GM19324 (cell line): ENCODE results near the gene DAB1.

Source experiments
- ATAC-seq: cut with Tn5 transposase; IDR thresholded peaks from one replicate; pipeline ENCODE4 v1.9.1; 2021; ENCODE audit warnings: mild to moderate bottlenecking, moderate library complexity; ENCODE audit not compliant: unreplicated experiment, low FRiP score

The DAB1 gene

GRCh38 chr1:57325536-57325935 lies 98.3 kb downstream of the DAB1 start:
- ATAC-seq: no peak

- ATAC-seq: no peak
Measured at GRCh38 chr1:57325117-57325516, 98.7 kb downstream of the DAB1 start.

GRCh38 chr1:57324388-57324787 lies 99.5 kb downstream of the DAB1 start:
- no peak for ATAC-seq

GRCh38 chr1:57321776-57322175 lies 102.1 kb downstream of the DAB1 start:
- no peak for ATAC-seq

GRCh38 chr1:57319791-57320190 lies 104.1 kb downstream of the DAB1 start:
- no peak for ATAC-seq

- no peak for ATAC-seq
Measured at GRCh38 chr1:57319165-57319564, 104.7 kb downstream of the DAB1 start.

- no peak for ATAC-seq
Measured at GRCh38 chr1:57316861-57317260, 107.0 kb downstream of the DAB1 start.

GRCh38 chr1:57316291-57316690 lies 107.6 kb downstream of the DAB1 start:
- ATAC-seq: no peak

- ATAC-seq: no peak
Measured at GRCh38 chr1:57312869-57313268, 111.0 kb downstream of the DAB1 start.

- ATAC-seq: no peak
Measured at GRCh38 chr1:57311411-57311810, 112.4 kb downstream of the DAB1 start.

- no peak for ATAC-seq
Measured at GRCh38 chr1:57311006-57311405, 112.9 kb downstream of the DAB1 start.

- no peak for ATAC-seq
Measured at GRCh38 chr1:57309630-57310029, 114.2 kb downstream of the DAB1 start.

GRCh38 chr1:57307392-57308170 lies 116.3 kb downstream of the DAB1 start:
- ATAC-seq: peak; percentile 67

- ATAC-seq: no peak
Measured at GRCh38 chr1:57304591-57304990, 119.3 kb downstream of the DAB1 start.

GRCh38 chr1:57302812-57303596 lies 120.9 kb downstream of the DAB1 start:
- ATAC-seq: no peak

GRCh38 chr1:57300186-57300585 lies 123.7 kb downstream of the DAB1 start:
- ATAC-seq: no peak

GRCh38 chr1:57296726-57297250 lies 127.1 kb downstream of the DAB1 start:
- ATAC-seq: no peak

GRCh38 chr1:57295326-57295725 lies 128.5 kb downstream of the DAB1 start:
- ATAC-seq: no peak

- ATAC-seq: no peak
Measured at GRCh38 chr1:57294177-57294576, 129.7 kb downstream of the DAB1 start.

- no peak for ATAC-seq
Measured at GRCh38 chr1:57293214-57293613, 130.6 kb downstream of the DAB1 start.

GRCh38 chr1:57289781-57290180 lies 134.1 kb downstream of the DAB1 start:
- no peak for ATAC-seq

GRCh38 chr1:57285992-57286391 lies 137.9 kb downstream of the DAB1 start:
- ATAC-seq: no peak
